ENCODE data around the gene CABLES2. TPM values are rescaled to one million over a fixed set of nuclear protein-coding genes. Genes with fewer than 3 reads are reported as not detected.

Gene CABLES2
- total and polyA plus RNA-seq, 2 donors (not counting 3 experiments of a cell fraction or from before 2014, with no cell fraction given): 7.8 to 9.9 TPM

- no peak for FAIRE-seq
- Histone ChIP-seq H3K9me1 (replicated peaks; ENCODE audit: control insufficient read depth, extremely low read depth, insufficient read depth, low read length) (no peaks in the 10 kb centered on the region), H3K4me1 (ENCODE audit: control insufficient read depth, extremely low read depth, insufficient read depth, low read length) (peaks cover 8% of the 10 kb centered on the region), H4K20me1 (replicated peaks; ENCODE audit: control insufficient read depth, extremely low read depth, insufficient read depth, low read length) (no peaks in the 10 kb centered on the region), H3K9me3 (replicated peaks; ENCODE audit: control insufficient read depth, insufficient read depth, low read length) (no peaks in the 10 kb centered on the region), H2AFZ (ENCODE audit: low read depth, low read length) (no peak overlapping the region), H3K36me3 (ENCODE audit: control insufficient read depth in 2 of 2, extremely low read depth in 1 of 2, insufficient read depth in 2 of 2, low read length in 2 of 2) (peaks cover 7 to 33% of the 10 kb centered on the region in 2 experiments), H3K4me3 (replicated peaks in 1 of 3; ENCODE audit: insufficient read depth in 1 of 3, low read depth in 1 of 3, low read length in 3 of 3) (no peak overlapping the region), H3K79me2 (ENCODE audit: control insufficient read depth, insufficient read depth, low read length) (peaks cover 38% of the 10 kb centered on the region), H3K4me2 (ENCODE audit: insufficient read depth, low read length) (no peak overlapping the region), H3K27me3 (ENCODE audit: control insufficient read depth in 2 of 2, insufficient read depth in 2 of 2, low read length in 2 of 2) (no peaks in the 10 kb centered on the region), H3K27ac (ENCODE audit: insufficient read depth, low read depth, low read length) (no peak overlapping the region), H3K9ac (replicated peaks; ENCODE audit: extremely low read depth, insufficient read depth, low read length) (no peak overlapping the region)
- BruUV-seq (replicated peaks): no TSS peak
- ChIA-PET POLR2A (no interaction called here), CTCF (interaction anchor here (1.2 to 2.1 kb wide), 4 partner anchors 14 to 32 kb away, joined by 4 to 14 read pairs (median 12); partner anchors contain the start of gene LAMA5)
- no peak for TF ChIP-seq POLR2A (IDR thresholded peaks at IDR 0.05; ENCODE audit: low read depth, low read length)
- TF ChIP-seq GATA2 (IDR thresholded peaks at IDR 0.05; ENCODE audit: insufficient read depth, insufficient read length, low read depth, low read length): no peak
- no peak for TF ChIP-seq POLR2AphosphoS5 (IDR thresholded peaks at IDR 0.05; ENCODE audit: insufficient read depth, low read depth, low read length)
- no peak for TF ChIP-seq FOS (IDR thresholded peaks at IDR 0.05; ENCODE audit: borderline replicate concordance, insufficient read depth, low read length)
- no peak for TF ChIP-seq JUN (IDR thresholded peaks at IDR 0.05; ENCODE audit: borderline replicate concordance, insufficient read depth, insufficient read length, low read depth)
- TF ChIP-seq EZH2 (IDR thresholded peaks at IDR 0.05; ENCODE audit: borderline replicate concordance, low read depth, low read length, severe bottlenecking): no peak
- no peak for TF ChIP-seq CTCF (IDR thresholded peaks at IDR 0.05; ENCODE audit: extremely low read depth in 1 of 2, insufficient read depth in 1 of 2, low read depth in 1 of 2, low read length in 2 of 2)
- TF ChIP-seq MAX (IDR thresholded peaks at IDR 0.05; ENCODE audit: insufficient read depth, insufficient read length): no peak
- no peak for TF ChIP-seq MYC (IDR thresholded peaks at IDR 0.05; ENCODE audit: low read depth, low read length)
- no peak for DNase-seq (ENCODE audit: low read depth, low spot score)
- intact Hi-C loops (cut with micrococcal nuclease) (no loop called here), dilution Hi-C loops (cut with MboI; ENCODE audit: extremely low pct_ligation_motif_present, low sequenced_read_pairs) (no loop called here)
Observed at GRCh38 chr20:62350629-62351422, 56.3 kb downstream of the CABLES2 start.
